SKM-1 treated with dmso at 0.1 percent for 144 hours (cell line): ENCODE measurements around the gene HLCS.

ENCODE experiments used
- DNase-seq: peaks from one replicate; lab custom pipeline; 2025; ENCODE audit not compliant: unreplicated experiment; lab: John Stamatoyannopoulos, UW

Gene HLCS

GRCh38 chr21:36749935-36750575 lies 216.4 kb downstream of the HLCS start:
- no peak for DNase-seq

- peak; percentile 35 for DNase-seq
Observed at GRCh38 chr21:36747815-36748383, 218.6 kb downstream of the HLCS start.

GRCh38 chr21:36747041-36747814 lies 219.2 kb downstream of the HLCS start:
- no peak for DNase-seq

GRCh38 chr21:36745459-36745858 lies 221.0 kb downstream of the HLCS start:
- DNase-seq = no peak

GRCh38 chr21:36744560-36745231 lies 221.8 kb downstream of the HLCS start:
- DNase-seq = no peak

- no peak for DNase-seq
Observed at GRCh38 chr21:36744190-36744559, 222.3 kb downstream of the HLCS start.

- DNase-seq = no peak
Observed at GRCh38 chr21:36743446-36743845, 223.0 kb downstream of the HLCS start.

- DNase-seq = no peak
Observed at GRCh38 chr21:36743008-36743407, 223.5 kb downstream of the HLCS start.

GRCh38 chr21:36741506-36741905 lies 225.0 kb downstream of the HLCS start:
- DNase-seq = no peak

GRCh38 chr21:36738489-36739126 lies 227.9 kb downstream of the HLCS start:
- no peak for DNase-seq

GRCh38 chr21:36735724-36736320 lies 230.6 kb downstream of the HLCS start:
- no peak for DNase-seq

GRCh38 chr21:36735201-36735515 lies 231.3 kb downstream of the HLCS start:
- DNase-seq = no peak

- DNase-seq = no peak
Observed at GRCh38 chr21:36734367-36735200, 231.9 kb downstream of the HLCS start.

- DNase-seq = no peak
Observed at GRCh38 chr21:36733857-36734256, 232.6 kb downstream of the HLCS start.

- no peak for DNase-seq
Observed at GRCh38 chr21:36732761-36733160, 233.7 kb downstream of the HLCS start.

GRCh38 chr21:36732217-36732616 lies 234.3 kb downstream of the HLCS start:
- no peak for DNase-seq

GRCh38 chr21:36730291-36731281 lies 235.9 kb downstream of the HLCS start:
- DNase-seq = no peak

GRCh38 chr21:36729310-36729970 lies 237.0 kb downstream of the HLCS start:
- DNase-seq = no peak
